Measurements from ENCODE around the gene EXPH5. TPM values are rescaled to one million over a fixed set of nuclear protein-coding genes. Genes with fewer than 3 reads are reported as not detected.

EXPH5 gene
- total and polyA plus RNA-seq, 9 of the 15 experiments (the other 6 are each of a cell fraction or from before 2014, with no cell fraction given) = 1.3 to 8.5 (median 4.8) TPM

DNA sequence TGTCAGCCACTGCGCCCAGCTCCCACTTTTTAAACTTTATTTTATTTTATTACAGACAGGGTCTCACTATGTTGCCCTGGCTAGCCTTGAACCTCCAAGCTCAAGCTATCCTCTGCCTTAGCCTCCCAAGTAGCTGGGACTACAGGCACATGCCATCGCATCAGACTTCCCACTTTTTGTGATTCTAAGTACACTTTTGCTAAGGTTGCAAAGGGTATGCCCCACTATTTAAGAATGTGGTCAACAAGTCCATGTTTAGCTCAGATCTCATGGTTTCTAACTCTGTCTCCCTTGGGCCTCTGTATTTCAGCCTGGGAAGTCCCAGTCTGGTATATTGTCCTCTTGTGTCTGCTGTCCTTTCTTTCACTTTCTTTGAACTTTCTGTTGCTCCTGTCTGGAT lies 35.3 kb downstream of the EXPH5 start:
- Histone ChIP-seq H2AFZ (ENCODE audit: low read depth, low read length) (no peak overlapping the region), H3K9me1 (ENCODE audit: control insufficient read depth, insufficient read depth, low read length) (no peaks in the 10 kb centered on the region), H3K9me3 (replicated peaks; ENCODE audit: control insufficient read depth, insufficient read depth, low read depth, low read length) (no peaks in the 10 kb centered on the region), H3K4me1 (replicated peaks in 1 of 2; ENCODE audit: control insufficient read depth in 2 of 2, insufficient read depth in 2 of 2, low read length in 2 of 2) (peaks cover 11 to 16% of the 10 kb centered on the region in 2 experiments; a peak in 4 of 5 replicates), H3K4me3 (no peak overlapping the region), H3K27me3 (ENCODE audit: control insufficient read depth in 2 of 2, insufficient read depth in 2 of 2, low read length in 2 of 2) (no peaks in the 10 kb centered on the region), H3K9ac (ENCODE audit: insufficient read depth in 1 of 2, low read depth in 2 of 2, low read length in 2 of 2) (no peak overlapping the region), H3K79me2 (ENCODE audit: control insufficient read depth, insufficient read depth, low read length) (peaks cover 3% of the 10 kb centered on the region; the same call in 1 of the 3 replicates), H3K4me2 (ENCODE audit: insufficient read depth, low read length) (no peak overlapping the region), H3K27ac (ENCODE audit: extremely low read depth, low read depth, low read length) (no peak overlapping the region), H3K36me3 (ENCODE audit: control insufficient read depth, insufficient read depth, low read length) (peaks cover 6% of the 10 kb centered on the region; the same call in 2 of the 3 replicates), H4K20me1 (replicated peaks; ENCODE audit: control insufficient read depth, insufficient read depth, low read length) (no peaks in the 10 kb centered on the region)
- TF ChIP-seq, protein P1, sequence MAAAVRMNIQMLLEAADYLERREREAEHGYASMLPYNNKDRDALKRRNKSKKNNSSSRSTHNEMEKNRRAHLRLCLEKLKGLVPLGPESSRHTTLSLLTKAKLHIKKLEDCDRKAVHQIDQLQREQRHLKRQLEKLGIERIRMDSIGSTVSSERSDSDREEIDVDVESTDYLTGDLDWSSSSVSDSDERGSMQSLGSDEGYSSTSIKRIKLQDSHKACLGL (CRISPR knock-in tag; IDR thresholded peaks at IDR 0.05; ENCODE audit: borderline replicate concordance, poor library complexity, severe bottlenecking) = no peak
- no TSS peak for BruUV-seq (replicated peaks)
- 97% methylated on average over 2 of the region's 2 CpGs for WGBS (ENCODE audit: insufficient coverage, low coverage, missing lambda C conversion rate)
- DNase-seq (ENCODE audit: extremely low read depth in 1 of 4, low spot score in 3 of 4) (no peak), ATAC-seq (no peak), FAIRE-seq (peak; percentile 11)
- ChIA-PET POLR2A (interaction anchor here (1.6 to 2.2 kb wide), 2 partner anchors 12 to 17 kb away, joined by 4 read pairs; no protein-coding TSS in a partner anchor), CTCF (ENCODE audit: low intra/inter-chr PET ratio) (no interaction called here)
- intact Hi-C loops (cut with micrococcal nuclease) = no loop called here
- in situ Hi-C loops (cut with MboI) = no loop called here

- in situ Hi-C loops (cut with MboI) = no loop called here
- peaks cover 16 to 34% of the 10 kb centered on the region in 2 experiments; a peak in 4 of 5 replicates for H3K4me1 ChIP-seq (replicated peaks in 1 of 2; ENCODE audit: control insufficient read depth in 2 of 2, insufficient read depth in 2 of 2, low read length in 2 of 2)
- CTCF ChIA-PET (ENCODE audit: low intra/inter-chr PET ratio) = no interaction called here
- H3K9ac ChIP-seq (ENCODE audit: insufficient read depth in 1 of 2, low read depth in 2 of 2, low read length in 2 of 2) = no peak overlapping the region
- no peaks in the 10 kb centered on the region for H3K9me1 ChIP-seq (ENCODE audit: control insufficient read depth, insufficient read depth, low read length)
- POLR2A ChIA-PET = interaction anchor here (2.2 kb wide), 1 partner anchor 15 kb away, joined by 4 read pairs; no protein-coding TSS in a partner anchor
- BruUV-seq (replicated peaks) = no TSS peak
- ATAC-seq (no peak), FAIRE-seq (no peak), DNase-seq (ENCODE audit: extremely low read depth in 1 of 4, low spot score in 3 of 4) (peak in 2 of 4 experiments; percentile 34)
- no peak overlapping the region for H3K27ac ChIP-seq (ENCODE audit: extremely low read depth, low read depth, low read length)
- no peaks in the 10 kb centered on the region for H4K20me1 ChIP-seq (replicated peaks; ENCODE audit: control insufficient read depth, insufficient read depth, low read length)
- intact Hi-C loops (cut with micrococcal nuclease) = no loop called here
- no peaks in the 10 kb centered on the region for H3K27me3 ChIP-seq (ENCODE audit: control insufficient read depth in 2 of 2, insufficient read depth in 2 of 2, low read length in 2 of 2)
- H3K4me2 ChIP-seq (ENCODE audit: insufficient read depth, low read length) = no peak overlapping the region
- no peak overlapping the region for H3K4me3 ChIP-seq
- H3K9me3 ChIP-seq (replicated peaks; ENCODE audit: control insufficient read depth, insufficient read depth, low read depth, low read length) = no peaks in the 10 kb centered on the region
- H3K36me3 ChIP-seq (ENCODE audit: control insufficient read depth, insufficient read depth, low read length) = no peaks in the 10 kb centered on the region; the same call in 2 of the 3 replicates
- peaks cover 4% of the 10 kb centered on the region; the same call in 1 of the 3 replicates for H3K79me2 ChIP-seq (ENCODE audit: control insufficient read depth, insufficient read depth, low read length)
- WGBS (ENCODE audit: insufficient coverage, low coverage, missing lambda C conversion rate) = 0% methylated on average over 2 of the region's 2 CpGs
- H2AFZ ChIP-seq (ENCODE audit: low read depth, low read length) = no peak overlapping the region
- TF ChIP-seq TCF3 (CRISPR knock-in tag; IDR thresholded peaks at IDR 0.05) (peak; percentile 29; the same call in 1 of the 2 replicates), MAFF (IDR thresholded peaks at IDR 0.05; ENCODE audit: low read length) (no peak), TBL1XR1 (IDR thresholded peaks at IDR 0.05; ENCODE audit: low read length in 2 of 2) (no peak), ZNF785 (CRISPR knock-in tag; IDR thresholded peaks at IDR 0.05) (no peak), TOE1 (IDR thresholded peaks at IDR 0.05; ENCODE audit: borderline replicate concordance) (no peak), TOE1 (CRISPR knock-in tag; IDR thresholded peaks at IDR 0.05; ENCODE audit: borderline replicate concordance, low read depth) (no peak), NR3C1 (CRISPR knock-in tag; IDR thresholded peaks at IDR 0.05) (no peak), CAMTA2 (CRISPR knock-in tag; conservative IDR thresholded peaks at IDR 0.05) (no peak), ZNF740 (CRISPR knock-in tag; IDR thresholded peaks at IDR 0.05) (no peak), ZNF740 (tag; IDR thresholded peaks at IDR 0.05) (no peak), ASH1L (IDR thresholded peaks at IDR 0.05; ENCODE audit: borderline replicate concordance, low read depth, partially characterized antibody) (no peak), SMARCE1 (IDR thresholded peaks at IDR 0.05) (peak; percentile 47), ZNF766 (CRISPR knock-in tag; conservative IDR thresholded peaks at IDR 0.05) (no peak), BHLHE40 (IDR thresholded peaks at IDR 0.05; ENCODE audit: low read length) (no peak), RFX5 (IDR thresholded peaks at IDR 0.05; ENCODE audit: low read depth, low read length) (no peak)
Observed at GRCh38 chr11:108556019-108556418, 37.5 kb downstream of the EXPH5 start.
